Measurements from ENCODE around the gene FMN2. TPM values are rescaled to one million over a fixed set of nuclear protein-coding genes. Genes with fewer than 3 reads are reported as not detected.

Gene FMN2
- total and polyA plus RNA-seq, 4 donors, result 0.14 to 2.7 (median 1.2) TPM

DNA sequence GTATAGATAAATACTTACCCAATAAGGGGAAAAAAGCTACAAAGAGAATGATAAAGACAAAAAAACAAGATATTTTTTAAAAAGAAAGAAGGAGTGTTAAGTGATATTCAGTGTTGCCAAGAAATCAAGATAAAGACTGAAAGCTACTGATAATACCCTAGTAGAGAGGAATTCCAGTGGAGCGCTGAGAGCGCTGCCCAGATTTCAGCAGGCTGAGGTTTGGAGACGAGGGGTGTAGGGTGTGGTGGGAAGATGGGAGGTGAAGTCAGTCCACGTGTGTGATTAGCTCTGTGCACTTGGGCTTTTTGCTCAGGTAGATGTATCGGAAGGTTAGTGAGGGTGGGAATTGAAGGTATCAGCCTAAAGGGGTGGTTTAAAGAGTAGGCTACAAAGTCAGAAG is 47.8 kb downstream of the FMN2 start:
- Histone ChIP-seq H3K9ac (ENCODE audit: insufficient read depth in 1 of 2, low read length in 2 of 2) (no peak overlapping the region), H3K9me3 (ENCODE audit: control insufficient read depth in 4 of 4, insufficient read depth in 3 of 4, low read length in 3 of 4) (peaks cover 0 to 1% (median 0%) of the 10 kb centered on the region in 4 donors), H3K4me3 (no peak overlapping the region), H3K27ac (ENCODE audit: low read depth in 1 of 2, low read length in 1 of 2) (no peak overlapping the region), H3K4me1 (ENCODE audit: control insufficient read depth in 5 of 5, insufficient read depth in 5 of 5, low read length in 5 of 5) (peaks cover 0 to 2% (median 0%) of the 10 kb centered on the region in 5 donors), H3K36me3 (ENCODE audit: control insufficient read depth in 4 of 4, insufficient read depth in 4 of 4, low read length in 4 of 4) (no peaks in the 10 kb centered on the region), H3K27me3 (ENCODE audit: control insufficient read depth in 3 of 3, insufficient read depth in 3 of 3, low read length in 2 of 3) (peaks cover 0 to 3% (median 0%) of the 10 kb centered on the region in 3 donors)
- ATAC-seq (ENCODE audit: insufficient read depth, low FRiP score) (no peak), DNase-seq (peak in 1 of 3 donors; percentile 4)
- TF ChIP-seq, protein P1, sequence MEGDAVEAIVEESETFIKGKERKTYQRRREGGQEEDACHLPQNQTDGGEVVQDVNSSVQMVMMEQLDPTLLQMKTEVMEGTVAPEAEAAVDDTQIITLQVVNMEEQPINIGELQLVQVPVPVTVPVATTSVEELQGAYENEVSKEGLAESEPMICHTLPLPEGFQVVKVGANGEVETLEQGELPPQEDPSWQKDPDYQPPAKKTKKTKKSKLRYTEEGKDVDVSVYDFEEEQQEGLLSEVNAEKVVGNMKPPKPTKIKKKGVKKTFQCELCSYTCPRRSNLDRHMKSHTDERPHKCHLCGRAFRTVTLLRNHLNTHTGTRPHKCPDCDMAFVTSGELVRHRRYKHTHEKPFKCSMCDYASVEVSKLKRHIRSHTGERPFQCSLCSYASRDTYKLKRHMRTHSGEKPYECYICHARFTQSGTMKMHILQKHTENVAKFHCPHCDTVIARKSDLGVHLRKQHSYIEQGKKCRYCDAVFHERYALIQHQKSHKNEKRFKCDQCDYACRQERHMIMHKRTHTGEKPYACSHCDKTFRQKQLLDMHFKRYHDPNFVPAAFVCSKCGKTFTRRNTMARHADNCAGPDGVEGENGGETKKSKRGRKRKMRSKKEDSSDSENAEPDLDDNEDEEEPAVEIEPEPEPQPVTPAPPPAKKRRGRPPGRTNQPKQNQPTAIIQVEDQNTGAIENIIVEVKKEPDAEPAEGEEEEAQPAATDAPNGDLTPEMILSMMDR (IDR thresholded peaks at IDR 0.05; ENCODE audit: control extremely low read depth, extremely low read depth), result no peak
- 64 to 81% methylated on average over 5 of the region's 5 CpGs for whole genome bisulfite sequencing, 2 donors

DNA sequence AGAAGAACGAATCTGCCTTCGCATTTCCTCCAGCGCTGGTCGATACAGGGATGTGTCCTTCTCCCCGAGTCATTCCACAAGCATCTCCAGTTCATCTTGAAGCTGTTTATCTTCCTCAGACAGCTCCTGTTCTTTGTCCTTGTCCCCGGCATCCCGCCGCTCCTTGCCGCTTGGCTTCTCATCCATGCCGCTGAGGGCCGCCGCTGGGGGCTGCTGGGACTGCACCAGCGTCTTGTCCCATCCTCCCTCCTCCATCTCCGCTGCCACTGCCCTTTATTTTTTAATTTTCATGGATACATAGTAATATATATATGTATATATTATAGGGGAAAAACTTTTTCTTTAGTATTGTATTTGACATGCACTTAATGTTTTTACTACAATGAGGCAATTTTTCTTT is 53.4 kb downstream of the FMN2 start:
- DNase-seq, result no peak

DNA sequence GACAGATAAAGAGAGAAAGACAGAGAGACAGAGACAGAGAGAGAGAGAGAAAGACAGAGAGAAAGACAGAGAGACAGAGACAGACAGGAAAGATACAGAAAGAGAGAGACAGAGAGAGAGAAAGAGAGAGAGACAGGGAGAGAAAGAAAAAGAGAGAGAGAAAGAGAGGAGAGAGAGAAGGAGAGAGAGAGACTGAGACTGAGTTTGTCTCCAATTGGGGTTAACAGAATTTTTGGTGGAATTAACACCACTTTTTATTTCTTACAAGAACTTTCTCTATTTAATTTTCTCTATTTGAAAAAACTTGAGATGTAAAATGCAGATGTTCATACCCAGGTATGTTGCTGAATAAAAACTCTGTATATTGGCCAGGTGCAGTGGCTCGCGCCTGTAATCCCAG is 56.6 kb downstream of the FMN2 start:
- 95 to 100% methylated on average over 2 of the region's 2 CpGs for WGBS, 2 donors
- H3K9ac ChIP-seq (ENCODE audit: insufficient read depth in 1 of 2, low read length in 2 of 2), result no peak overlapping the region
- TF ChIP-seq, protein P1 (IDR thresholded peaks at IDR 0.05; ENCODE audit: control extremely low read depth, extremely low read depth), result no peak
- no peaks in the 10 kb centered on the region for H3K4me1 ChIP-seq (ENCODE audit: control insufficient read depth in 5 of 5, insufficient read depth in 5 of 5, low read length in 5 of 5)
- no peak overlapping the region for H3K27ac ChIP-seq (ENCODE audit: low read depth in 1 of 2, low read length in 1 of 2)
- ATAC-seq (ENCODE audit: insufficient read depth, low FRiP score) (no peak), DNase-seq (no peak)
- H3K4me3 ChIP-seq, result no peak overlapping the region
- H3K9me3 ChIP-seq (ENCODE audit: control insufficient read depth in 4 of 4, insufficient read depth in 3 of 4, low read length in 3 of 4), result no peaks in the 10 kb centered on the region
- no peaks in the 10 kb centered on the region for H3K36me3 ChIP-seq (ENCODE audit: control insufficient read depth in 4 of 4, insufficient read depth in 4 of 4, low read length in 4 of 4)
- peaks cover 0 to 6% (median 0%) of the 10 kb centered on the region in 3 donors for H3K27me3 ChIP-seq (ENCODE audit: control insufficient read depth in 3 of 3, insufficient read depth in 3 of 3, low read length in 2 of 3)

More for the DNA sequence above, 53.4 kb downstream of the FMN2 start:
- Histone ChIP-seq H3K36me3 (ENCODE audit: control insufficient read depth in 4 of 4, insufficient read depth in 4 of 4, low read length in 4 of 4) (no peaks in the 10 kb centered on the region), H3K27ac (ENCODE audit: low read depth in 1 of 2, low read length in 1 of 2) (no peak overlapping the region), H3K9ac (ENCODE audit: insufficient read depth in 1 of 2, low read length in 2 of 2) (no peak overlapping the region), H3K4me1 (ENCODE audit: control insufficient read depth in 5 of 5, insufficient read depth in 5 of 5, low read length in 5 of 5) (no peaks in the 10 kb centered on the region), H3K4me3 (no peak overlapping the region), H3K27me3 (ENCODE audit: control insufficient read depth in 3 of 3, insufficient read depth in 3 of 3, low read length in 2 of 3) (peaks cover 0 to 6% (median 0%) of the 10 kb centered on the region in 3 donors), H3K9me3 (ENCODE audit: control insufficient read depth in 4 of 4, insufficient read depth in 3 of 4, low read length in 3 of 4) (peaks cover 0 to 1% (median 0%) of the 10 kb centered on the region in 4 donors)
- no peak for ATAC-seq (ENCODE audit: insufficient read depth, low FRiP score)
- 92 to 97% methylated on average over 14 of the region's 14 CpGs for WGBS, 2 donors
- TF ChIP-seq, protein P1 (IDR thresholded peaks at IDR 0.05; ENCODE audit: control extremely low read depth, extremely low read depth), result no peak
